Measurements from ENCODE around the gene SNRNP27. TPM values are rescaled to one million over a fixed set of nuclear protein-coding genes. Genes with fewer than 3 reads are reported as not detected.

SNRNP27 gene
- total and polyA plus RNA-seq, 9 of the 15 experiments (the other 6 are each of a cell fraction or from before 2014, with no cell fraction given) = 29.2 to 102 (median 65.7) TPM

GRCh38 chr2:69914950-69915945 is 21.5 kb downstream of the SNRNP27 start, which contains the start of gene MXD1 (continued):
- no peak for TF ChIP-seq IRF9 (tag; IDR thresholded peaks at IDR 0.05)
- TF ChIP-seq ZNF655 (CRISPR knock-in tag; IDR thresholded peaks at IDR 0.05) = no peak
- TF ChIP-seq ZMIZ1 (IDR thresholded peaks at IDR 0.05; ENCODE audit: low read depth in 2 of 2, low read length in 2 of 2) = peak in 1 of 2 experiments; percentile 72; a peak in 2 of 4 replicates
- no peak for TF ChIP-seq BRD9 (IDR thresholded peaks at IDR 0.05; ENCODE audit: low read depth, partially characterized antibody)
- TF ChIP-seq PHF20 (IDR thresholded peaks at IDR 0.05; ENCODE audit: partially characterized antibody) = no peak
- TF ChIP-seq ZBTB17 (CRISPR knock-in tag; IDR thresholded peaks at IDR 0.05) = no peak
- no peak for TF ChIP-seq HDGF (IDR thresholded peaks at IDR 0.05)
- TF ChIP-seq ZNF121 (CRISPR knock-in tag; conservative IDR thresholded peaks at IDR 0.05) = no peak
- TF ChIP-seq ELF1 (tag; IDR thresholded peaks at IDR 0.05) = no peak
- TF ChIP-seq CREB5 (CRISPR knock-in tag; IDR thresholded peaks at IDR 0.05) = no peak
- TF ChIP-seq CREB3 (tag; conservative IDR thresholded peaks at IDR 0.05; ENCODE audit: low read depth) = no peak
- no peak for TF ChIP-seq HDAC6 (IDR thresholded peaks at IDR 0.05; ENCODE audit: low read depth, low read length)
- no peak for TF ChIP-seq E2F1 (CRISPR knock-in tag; IDR thresholded peaks at IDR 0.05)
- no peak for TF ChIP-seq ZNF707 (CRISPR knock-in tag; conservative IDR thresholded peaks at IDR 0.05)
- TF ChIP-seq ILF3 (IDR thresholded peaks at IDR 0.05; ENCODE audit: borderline replicate concordance) = no peak; the same call in 1 of the 2 replicates
- TF ChIP-seq EP300 (IDR thresholded peaks at IDR 0.05; ENCODE audit: low read length) = no peak
- no peak for TF ChIP-seq MIER1 (IDR thresholded peaks at IDR 0.05; ENCODE audit: low read depth)
